Measurements from ENCODE around the gene NPRL2.

Gene NPRL2

GRCh38 chr3:50345008-50345407 lies 5.6 kb downstream of the NPRL2 start:
- no peak for DNase-seq (ENCODE audit: extremely low read depth, insufficient read length)
- H3K27me3 ChIP-seq (replicated peaks; ENCODE audit: control insufficient read depth, insufficient read depth, low read length) = no peaks in the 10 kb centered on the region
- H3K4me3 ChIP-seq (replicated peaks; ENCODE audit: low read depth, low read length) = no peak overlapping the region

GRCh38 chr3:50342813-50343633 lies 7.6 kb downstream of the NPRL2 start:
- Histone ChIP-seq H3K27me3 (replicated peaks; ENCODE audit: control insufficient read depth, insufficient read depth, low read length) (no peaks in the 10 kb centered on the region), H3K4me3 (replicated peaks; ENCODE audit: low read depth, low read length) (no peak overlapping the region), H3K36me3 (ENCODE audit: control insufficient read depth, insufficient read depth, low read length) (peaks cover 6% of the 10 kb centered on the region)
- no peak for TF ChIP-seq CTCF (IDR thresholded peaks at IDR 0.05; ENCODE audit: insufficient read depth, low read length, poor library complexity, severe bottlenecking)
- no peak for DNase-seq (ENCODE audit: extremely low read depth, insufficient read length)

More at GRCh38 chr3:50345008-50345407, 5.6 kb downstream of the NPRL2 start:
- no peak for TF ChIP-seq CTCF (IDR thresholded peaks at IDR 0.05; ENCODE audit: insufficient read depth, low read length, poor library complexity, severe bottlenecking)
- peaks cover 11% of the 10 kb centered on the region for H3K36me3 ChIP-seq (ENCODE audit: control insufficient read depth, insufficient read depth, low read length)

GRCh38 chr3:50341996-50342650 lies 8.5 kb downstream of the NPRL2 start:
- TF ChIP-seq CTCF (IDR thresholded peaks at IDR 0.05; ENCODE audit: insufficient read depth, low read length, poor library complexity, severe bottlenecking) = no peak
- DNase-seq (ENCODE audit: extremely low read depth, insufficient read length) = no peak
- H3K27me3 ChIP-seq (replicated peaks; ENCODE audit: control insufficient read depth, insufficient read depth, low read length) = no peaks in the 10 kb centered on the region
- no peaks in the 10 kb centered on the region for H3K36me3 ChIP-seq (ENCODE audit: control insufficient read depth, insufficient read depth, low read length)
- no peak overlapping the region for H3K4me3 ChIP-seq (replicated peaks; ENCODE audit: low read depth, low read length)

- no peak for DNase-seq (ENCODE audit: extremely low read depth, insufficient read length)
- Histone ChIP-seq H3K27me3 (replicated peaks; ENCODE audit: control insufficient read depth, insufficient read depth, low read length) (no peaks in the 10 kb centered on the region), H3K4me3 (replicated peaks; ENCODE audit: low read depth, low read length) (peak overlapping the region; percentile 93), H3K36me3 (ENCODE audit: control insufficient read depth, insufficient read depth, low read length) (no peaks in the 10 kb centered on the region)
- no peak for TF ChIP-seq CTCF (IDR thresholded peaks at IDR 0.05; ENCODE audit: insufficient read depth, low read length, poor library complexity, severe bottlenecking)
Measured at GRCh38 chr3:50341537-50341936, 9.0 kb downstream of the NPRL2 start.

- H3K4me3 ChIP-seq (replicated peaks; ENCODE audit: low read depth, low read length) = peak within 1 kb of the TSS; percentile 93
- no peaks in the 10 kb centered on the region for H3K36me3 ChIP-seq (ENCODE audit: control insufficient read depth, insufficient read depth, low read length)
- TF ChIP-seq CTCF (IDR thresholded peaks at IDR 0.05; ENCODE audit: insufficient read depth, low read length, poor library complexity, severe bottlenecking) = no peak
- DNase-seq (ENCODE audit: extremely low read depth, insufficient read length) = peak; percentile 86
- H3K27me3 ChIP-seq (replicated peaks; ENCODE audit: control insufficient read depth, insufficient read depth, low read length) = no peaks in the 10 kb centered on the region
Measured at GRCh38 chr3:50340448-50341329, 9.9 kb downstream of the NPRL2 start, which contains the start of gene RASSF1. RASSF1 (minus strand) TSS chr3:50340836; CDS start chr3:50340805, 31 bp downstream.

Data from GM06990 (cell line).